ENCODE data around the gene TOMM22. TPM values are rescaled to one million over a fixed set of nuclear protein-coding genes. Genes with fewer than 3 reads are reported as not detected.

TOMM22 gene
- total and polyA plus RNA-seq, 11 donors = 32.3 to 82.1 (median 67.7) TPM

Other genes starting within 250 kb of the TOMM22 start
- 10 to 100 TPM; 14.5 to 85.5 (median 39.7) TPM for gene KCNJ4, start 226.8 kb upstream of the TOMM22 start, total RNA-seq
- 10 to 100 TPM; 20.3 to 57.9 TPM for gene KCNJ4, start 226.8 kb upstream of the TOMM22 start, polyA plus RNA-seq
- gene KDELR3, start 213.9 kb upstream of the TOMM22 start, total RNA-seq = 10 to 100 TPM in 4 of 9 donors, 1 to 10 TPM in 5; 4.4 to 15.5 (median 8.5) TPM
- gene KDELR3, start 213.9 kb upstream of the TOMM22 start, polyA plus RNA-seq = 10 to 100 TPM in 1 of 2 donors, 1 to 10 TPM in 1; 7.8 to 10.5 TPM
- 100 to 1,000 TPM; 149 to 202 (median 170) TPM for gene DDX17, start 175.6 kb upstream of the TOMM22 start, total RNA-seq
- gene DDX17, start 175.6 kb upstream of the TOMM22 start, polyA plus RNA-seq = 100 to 1,000 TPM; 133 to 153 TPM
- gene DMC1, start 111.8 kb upstream of the TOMM22 start, total RNA-seq = 1 to 10 TPM in 5 of 9 donors, under 1 TPM in 4; 0.16 to 2.4 (median 1.1) TPM
- under 1 TPM; 0.12 to 0.27 TPM for gene DMC1, start 111.8 kb upstream of the TOMM22 start, polyA plus RNA-seq
- gene FAM227A, start 25.6 kb upstream of the TOMM22 start, total RNA-seq = 1 to 10 TPM in 2 of 9 donors, under 1 TPM in 7; 0.16 to 1.0 (median 0.36) TPM
- gene FAM227A, start 25.6 kb upstream of the TOMM22 start, polyA plus RNA-seq = under 1 TPM; 0.30 to 0.38 TPM
- gene CBY1, start 25.3 kb upstream of the TOMM22 start, total RNA-seq = 10 to 100 TPM; 24.1 to 47.1 (median 37.9) TPM
- 10 to 100 TPM; 43.7 to 71.7 TPM for gene CBY1, start 25.3 kb upstream of the TOMM22 start, polyA plus RNA-seq
- gene JOSD1, start 19.0 kb downstream of the TOMM22 start, total RNA-seq = 10 to 100 TPM; 14.7 to 34.0 (median 22.8) TPM
- 10 to 100 TPM in 1 of 2 donors, 1 to 10 TPM in 1; 7.8 to 33.9 TPM for gene JOSD1, start 19.0 kb downstream of the TOMM22 start, polyA plus RNA-seq
- gene GTPBP1, start 24.0 kb downstream of the TOMM22 start, total RNA-seq = 10 to 100 TPM; 23.7 to 45.3 (median 28.1) TPM
- 10 to 100 TPM; 15.6 to 21.6 TPM for gene GTPBP1, start 24.0 kb downstream of the TOMM22 start, polyA plus RNA-seq
- 100 to 1,000 TPM in 6 of 9 donors, 10 to 100 TPM in 3; 75.2 to 405 (median 125) TPM for gene SUN2, start 74.0 kb downstream of the TOMM22 start, total RNA-seq
- gene SUN2, start 74.0 kb downstream of the TOMM22 start, polyA plus RNA-seq = 100 to 1,000 TPM in 1 of 2 donors, 10 to 100 TPM in 1; 41.3 to 203 TPM
- gene DNAL4, start 112.2 kb downstream of the TOMM22 start, total RNA-seq = 10 to 100 TPM in 5 of 9 donors, 1 to 10 TPM in 4; 8.2 to 16.4 (median 10.4) TPM
- 10 to 100 TPM in 1 of 2 donors, 1 to 10 TPM in 1; 7.9 to 14.9 TPM for gene DNAL4, start 112.2 kb downstream of the TOMM22 start, polyA plus RNA-seq
- gene NPTXR, start 162.1 kb downstream of the TOMM22 start, total RNA-seq = 10 to 100 TPM; 15.4 to 34.0 (median 20.7) TPM
- gene NPTXR, start 162.1 kb downstream of the TOMM22 start, polyA plus RNA-seq = 10 to 100 TPM; 18.8 to 19.1 TPM
- gene CBX6, start 190.3 kb downstream of the TOMM22 start, total RNA-seq = 10 to 100 TPM; 28.3 to 59.0 (median 43.9) TPM
- 10 to 100 TPM; 21.1 to 43.5 TPM for gene CBX6, start 190.3 kb downstream of the TOMM22 start, polyA plus RNA-seq

Data from heart left ventricle (tissue), 11 donors.